ENCODE results near the gene CENPX. TPM values are rescaled to one million over a fixed set of nuclear protein-coding genes. Genes with fewer than 3 reads are reported as not detected.
A peak's percentile ranks its signal among the peaks of the same experiment; 100 is the strongest.

CENPX gene
- total and polyA plus RNA-seq, 2 of the 13 experiments (the other 11 are each of a cell fraction or from before 2014, with no cell fraction given) = 92.7 to 170 TPM

DNA sequence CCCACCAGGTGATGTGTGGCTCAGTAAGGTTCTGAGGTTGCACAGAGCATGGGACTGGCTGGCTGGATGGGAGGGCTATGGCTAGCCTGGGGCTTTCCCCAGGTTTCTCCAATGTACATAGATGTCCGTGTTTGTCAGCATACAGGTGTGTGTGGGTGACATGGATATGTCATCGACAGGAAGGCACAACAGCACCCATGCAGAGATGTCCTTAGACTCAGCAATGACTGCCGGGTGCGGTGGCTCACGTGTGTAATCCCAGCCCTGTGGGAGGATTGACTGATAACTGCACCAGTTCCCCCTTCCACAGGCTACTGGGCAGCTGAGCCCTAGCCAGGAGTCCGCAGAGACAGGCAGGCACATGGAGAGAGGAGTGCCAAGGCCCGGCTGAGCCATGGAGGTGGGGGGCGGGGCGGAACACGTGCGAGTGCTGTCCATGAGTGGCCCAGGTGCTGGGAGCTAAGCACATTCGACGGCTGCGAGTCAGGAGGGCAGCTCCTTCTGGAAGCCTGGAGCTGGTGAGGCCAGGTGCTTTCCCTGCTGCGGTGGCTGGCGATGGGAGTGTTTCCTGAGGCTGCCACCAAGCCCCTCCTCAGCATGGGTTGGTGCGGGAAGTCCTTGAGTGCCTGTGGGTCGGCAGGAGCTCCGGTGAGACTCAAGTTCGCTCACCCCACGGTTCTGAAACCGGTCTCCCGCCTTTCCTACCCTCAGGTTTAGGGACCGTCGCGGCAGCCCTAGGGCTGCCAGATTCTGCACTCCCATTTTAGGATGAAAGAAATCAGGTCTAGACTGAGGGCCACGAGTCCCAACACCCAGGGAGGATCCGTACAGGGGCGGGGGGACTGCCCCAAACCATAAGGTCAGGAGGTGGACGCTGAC lies 46.1 kb downstream of the CENPX start (continued):
- TF ChIP-seq ZNF784 (CRISPR knock-in tag; IDR thresholded peaks at IDR 0.05; ENCODE audit: borderline replicate concordance) (no peak), PITX1 (CRISPR knock-in tag; IDR thresholded peaks at IDR 0.05) (no peak), POGZ (CRISPR knock-in tag; IDR thresholded peaks at IDR 0.05) (no peak), SMC3 (IDR thresholded peaks at IDR 0.05; ENCODE audit: low read length) (no peak), ZNF484 (CRISPR knock-in tag; IDR thresholded peaks at IDR 0.05; ENCODE audit: borderline replicate concordance, low read depth) (no peak), KLF6 (CRISPR knock-in tag; IDR thresholded peaks at IDR 0.05) (peak; percentile 10; the same call in 1 of the 2 replicates), ZNF276 (CRISPR knock-in tag; IDR thresholded peaks at IDR 0.05; ENCODE audit: low read depth) (peak; percentile 30; the same call in 1 of the 2 replicates), RBAK (CRISPR knock-in tag; IDR thresholded peaks at IDR 0.05) (no peak; the same call in 1 of the 2 replicates), ZNF124 (CRISPR knock-in tag; IDR thresholded peaks at IDR 0.05) (no peak), ZNF34 (CRISPR knock-in tag; IDR thresholded peaks at IDR 0.05; ENCODE audit: borderline replicate concordance) (no peak), RXRA (CRISPR knock-in tag; IDR thresholded peaks at IDR 0.05) (peak; percentile 39; the same call in 1 of the 2 replicates), STAT5B (CRISPR knock-in tag; IDR thresholded peaks at IDR 0.05) (no peak), CREM (IDR thresholded peaks at IDR 0.05) (no peak), CREM (CRISPR knock-in tag; IDR thresholded peaks at IDR 0.05) (no peak), ZNF569 (CRISPR knock-in tag; IDR thresholded peaks at IDR 0.05; ENCODE audit: borderline replicate concordance) (no peak), DDIT3 (CRISPR knock-in tag; IDR thresholded peaks at IDR 0.05) (no peak), RFX1 (IDR thresholded peaks at IDR 0.05) (no peak), ZNF563 (CRISPR knock-in tag; IDR thresholded peaks at IDR 0.05) (no peak), RFX5 (IDR thresholded peaks at IDR 0.05; ENCODE audit: low read depth, low read length) (no peak), ZNF768 (CRISPR knock-in tag; IDR thresholded peaks at IDR 0.05) (peak; percentile 41; the same call in 1 of the 2 replicates), TEAD2 (CRISPR knock-in tag; IDR thresholded peaks at IDR 0.05) (no peak)
- TF ChIP-seq, protein P1, sequence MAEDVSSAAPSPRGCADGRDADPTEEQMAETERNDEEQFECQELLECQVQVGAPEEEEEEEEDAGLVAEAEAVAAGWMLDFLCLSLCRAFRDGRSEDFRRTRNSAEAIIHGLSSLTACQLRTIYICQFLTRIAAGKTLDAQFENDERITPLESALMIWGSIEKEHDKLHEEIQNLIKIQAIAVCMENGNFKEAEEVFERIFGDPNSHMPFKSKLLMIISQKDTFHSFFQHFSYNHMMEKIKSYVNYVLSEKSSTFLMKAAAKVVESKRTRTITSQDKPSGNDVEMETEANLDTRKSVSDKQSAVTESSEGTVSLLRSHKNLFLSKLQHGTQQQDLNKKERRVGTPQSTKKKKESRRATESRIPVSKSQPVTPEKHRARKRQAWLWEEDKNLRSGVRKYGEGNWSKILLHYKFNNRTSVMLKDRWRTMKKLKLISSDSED (CRISPR knock-in tag; IDR thresholded peaks at IDR 0.05) = no peak
- TF ChIP-seq, protein P2, sequence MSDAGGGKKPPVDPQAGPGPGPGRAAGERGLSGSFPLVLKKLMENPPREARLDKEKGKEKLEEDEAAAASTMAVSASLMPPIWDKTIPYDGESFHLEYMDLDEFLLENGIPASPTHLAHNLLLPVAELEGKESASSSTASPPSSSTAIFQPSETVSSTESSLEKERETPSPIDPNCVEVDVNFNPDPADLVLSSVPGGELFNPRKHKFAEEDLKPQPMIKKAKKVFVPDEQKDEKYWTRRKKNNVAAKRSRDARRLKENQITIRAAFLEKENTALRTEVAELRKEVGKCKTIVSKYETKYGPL (CRISPR knock-in tag; IDR thresholded peaks at IDR 0.05) = no peak; the same call in 1 of the 2 replicates
- TF ChIP-seq, protein P3, sequence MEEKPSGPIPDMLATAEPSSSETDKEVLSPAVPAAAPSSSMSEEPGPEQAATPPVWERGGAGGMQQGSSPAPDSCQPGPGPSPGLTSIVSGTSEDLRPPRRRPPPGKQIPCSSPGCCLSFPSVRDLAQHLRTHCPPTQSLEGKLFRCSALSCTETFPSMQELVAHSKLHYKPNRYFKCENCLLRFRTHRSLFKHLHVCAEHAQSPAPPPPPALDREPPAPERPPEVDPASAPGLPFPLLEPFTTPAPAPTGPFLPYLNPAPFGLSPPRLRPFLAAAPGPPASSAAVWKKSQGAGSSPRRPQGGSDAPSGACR (CRISPR knock-in tag; IDR thresholded peaks at IDR 0.05) = peak; percentile 96
- TF ChIP-seq, protein P4, sequence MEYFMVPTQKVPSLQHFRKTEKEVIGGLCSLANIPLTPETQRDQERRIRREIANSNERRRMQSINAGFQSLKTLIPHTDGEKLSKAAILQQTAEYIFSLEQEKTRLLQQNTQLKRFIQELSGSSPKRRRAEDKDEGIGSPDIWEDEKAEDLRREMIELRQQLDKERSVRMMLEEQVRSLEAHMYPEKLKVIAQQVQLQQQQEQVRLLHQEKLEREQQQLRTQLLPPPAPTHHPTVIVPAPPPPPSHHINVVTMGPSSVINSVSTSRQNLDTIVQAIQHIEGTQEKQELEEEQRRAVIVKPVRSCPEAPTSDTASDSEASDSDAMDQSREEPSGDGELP (IDR thresholded peaks at IDR 0.05; ENCODE audit: borderline replicate concordance, low read depth) = no peak

Data from HepG2 (cell line).